HCT116 (cell line): ENCODE results near the gene KRTAP19-8.

Source experiments
- CBX3 ChIP-seq: IDR thresholded peaks from 2 replicates; pipeline ENCODE4 v1.6.1; 2012; ENCODE audit warnings: low read depth
- CTCF ChIP-seq, 3 experiments: fragments of 200-600 bp in 1 of 3; sonication (generic) in 1 of 3; IDR thresholded peaks in 2 of 3; conservative IDR thresholded peaks in 1 of 3; 2 replicates each; pipeline ENCODE4 v1.5.1; 2012 to 2017; ENCODE audit warnings: low read depth in 2 of 3, low read length in 2 of 3, antibody characterized with exemption in 1 of 3, borderline replicate concordance in 1 of 3, control low read depth in 1 of 3, mild to moderate bottlenecking in 1 of 3, mixed read lengths in 1 of 3, mixed run types in 1 of 3, moderate library complexity in 1 of 3; ENCODE audit not compliant: insufficient read depth in 1 of 3
- ELF1 ChIP-seq: IDR thresholded peaks from 2 replicates; pipeline ENCODE4 v1.6.1; 2012; ENCODE audit warnings: low read depth, borderline replicate concordance
- EZH2 ChIP-seq: fragments of 200-600 bp; sonication (generic); IDR thresholded peaks from 2 replicates; pipeline ENCODE4 v1.6.1; 2017; ENCODE audit warnings: antibody characterized with exemption, mixed run types
- POLR2A ChIP-seq: IDR thresholded peaks from 2 replicates; pipeline ENCODE4 v1.7.0; 2011; ENCODE audit warnings: borderline replicate concordance; ENCODE audit not compliant: insufficient read depth, insufficient read length; ENCODE audit errors: extremely low read depth
- POLR2AphosphoS5 ChIP-seq: IDR thresholded peaks from 2 replicates; pipeline ENCODE4 v1.6.1; 2011; ENCODE audit warnings: mild to moderate bottlenecking, low read depth, low read length, moderate library complexity
- RAD21 ChIP-seq: IDR thresholded peaks from 2 replicates; pipeline ENCODE4 v1.6.1; 2012; ENCODE audit warnings: low read depth, mild to moderate bottlenecking
- REST ChIP-seq: IDR thresholded peaks from 2 replicates; pipeline ENCODE4 v1.6.1; 2012; ENCODE audit warnings: low read depth
- SIN3A ChIP-seq: IDR thresholded peaks from 2 replicates; pipeline ENCODE4 v1.6.1; 2012; ENCODE audit warnings: low read depth
- TCF7L2 ChIP-seq: IDR thresholded peaks from 2 replicates; pipeline ENCODE4 v1.7.0; 2011; ENCODE audit warnings: borderline replicate concordance, inconsistent platforms; ENCODE audit not compliant: insufficient read depth, insufficient read length; ENCODE audit errors: extremely low read depth

GRCh38 chr21:31023680-31024079, 14.6 kb downstream of the KRTAP19-8 start:
- TF ChIP-seq RAD21 (no peak), CBX3 (no peak), EZH2 (no peak), CTCF (IDR thresholded peaks at IDR 0.05 in 2 of 3, conservative IDR thresholded peaks at IDR 0.05 in 1 of 3; ENCODE audit: borderline replicate concordance in 1 of 3, insufficient read depth in 1 of 3, low read depth in 2 of 3, low read length in 2 of 3) (no peak), ELF1 (no peak), POLR2A (no peak), REST (no peak), SIN3A (no peak), TCF7L2 (no peak), POLR2AphosphoS5 (no peak)
